GM18951 (cell line): Measurements from ENCODE around the gene TMEM128.

Experiments
- POLR2A ChIP-seq: IDR thresholded peaks from 4 replicates; pipeline ENCODE4 v1.6.1; 2011; ENCODE audit warnings: mild to moderate bottlenecking; ENCODE audit not compliant: insufficient read length, insufficient read depth; ENCODE audit errors: extremely low read depth
- in situ Hi-C: fragments of 300-500 bp; cut with MboI; formaldehyde crosslinking; loops from one replicate; pipeline ENCODE4 v1.12.0; 2022; ENCODE audit warnings: low sequenced_read_pairs, mixed read lengths, inconsistent platforms; ENCODE audit not compliant: unreplicated experiment

Gene TMEM128, protein sequence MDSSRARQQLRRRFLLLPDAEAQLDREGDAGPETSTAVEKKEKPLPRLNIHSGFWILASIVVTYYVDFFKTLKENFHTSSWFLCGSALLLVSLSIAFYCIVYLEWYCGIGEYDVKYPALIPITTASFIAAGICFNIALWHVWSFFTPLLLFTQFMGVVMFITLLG

DNA sequence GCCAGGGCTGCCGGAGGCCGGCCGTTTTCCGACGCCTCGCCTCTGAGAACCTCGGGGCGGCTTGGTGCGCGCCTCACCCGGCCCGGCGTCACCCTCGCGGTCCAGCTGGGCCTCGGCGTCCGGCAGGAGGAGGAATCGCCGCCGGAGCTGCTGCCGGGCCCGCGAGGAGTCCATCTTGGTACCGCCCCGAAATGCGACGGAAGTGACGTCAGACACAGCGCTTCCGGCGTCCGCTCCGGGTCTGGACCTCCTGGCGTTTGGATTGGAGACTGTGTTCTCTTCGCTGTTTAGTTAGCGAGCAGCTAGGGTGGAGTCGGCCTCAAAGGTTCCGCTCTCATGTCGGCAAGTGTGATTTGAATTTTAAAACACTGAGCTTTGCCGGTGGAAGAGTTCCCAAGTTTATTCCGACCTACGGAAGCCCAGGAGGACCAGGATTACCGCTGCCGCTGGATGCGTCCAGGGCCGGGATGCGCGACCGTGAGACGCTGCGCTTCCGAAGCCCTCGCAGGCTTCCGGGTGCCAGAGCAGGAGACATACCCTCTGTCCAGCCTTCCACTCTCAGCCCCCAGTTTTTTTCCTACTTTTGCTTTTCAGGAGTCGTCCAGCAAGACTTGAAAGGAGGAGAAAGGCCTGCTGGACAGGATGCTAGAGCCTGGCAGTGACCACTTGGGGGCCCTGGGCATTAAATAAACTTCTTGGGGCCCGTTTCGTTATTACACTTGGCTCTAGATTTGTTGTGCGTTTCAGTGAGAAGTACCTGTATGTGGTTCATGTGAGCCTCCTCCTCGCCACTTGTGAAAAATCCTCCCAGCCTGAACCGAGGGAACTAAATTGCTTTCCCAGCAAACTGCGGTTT lies at the start of gene TMEM128:
Gene TMEM128, minus strand, starts transcription at position 195 of the 856 bp plus-strand sequence. Its CDS starts 21 bp downstream, at position 174.
- in situ Hi-C loops, result no loop called here
- TF ChIP-seq POLR2A, result peak; percentile 94

DNA sequence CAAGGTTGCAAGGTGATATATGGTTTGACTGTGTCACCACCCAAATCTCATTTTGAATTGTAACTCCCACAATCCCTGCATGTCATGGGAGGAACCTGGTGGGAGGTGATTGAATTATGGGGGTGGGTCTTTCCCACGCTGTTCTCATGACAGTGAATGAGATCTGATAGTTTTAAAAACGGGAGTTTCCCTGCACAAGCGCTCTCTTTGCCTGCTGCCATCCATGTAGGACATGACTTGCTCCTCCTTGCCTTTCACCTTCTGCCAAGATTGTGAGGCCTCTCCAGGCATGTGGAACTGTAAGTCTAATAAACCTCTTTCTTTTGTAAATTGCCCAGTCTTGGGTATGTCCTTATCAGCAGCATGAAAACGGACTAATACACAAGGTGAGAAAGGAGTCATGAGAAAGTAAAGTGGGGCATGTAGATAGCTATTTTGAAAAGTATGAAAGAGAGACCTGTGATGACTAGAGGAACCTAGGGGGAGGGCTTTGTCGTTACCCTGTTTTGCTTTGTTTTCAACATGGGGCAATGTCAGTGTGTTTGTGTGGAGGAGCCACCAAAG lies 48.3 kb upstream of the TMEM128 start:
- in situ Hi-C loops, result no loop called here

GRCh38 chr4:4293279-4293678 lies 45.3 kb upstream of the TMEM128 start:
- no peak for TF ChIP-seq POLR2A
- in situ Hi-C loops, result no loop called here

More for the DNA sequence above, 48.3 kb upstream of the TMEM128 start:
- TF ChIP-seq POLR2A, result no peak

- TF ChIP-seq POLR2A, result peak; percentile 93
- in situ Hi-C loops, result no loop called here
These were observed 42.2 kb upstream of the TMEM128 start, which contains the start of the genes LYAR and ZBTB49 for GRCh38 chr4:4289941-4290850. TSS of gene LYAR (minus strand) at chr4:4290154. CDS start at chr4:4283742, 6,412 bp downstream. TSS of gene ZBTB49 (plus strand) at chr4:4290251. CDS start at chr4:4299946, 9,695 bp downstream.

DNA sequence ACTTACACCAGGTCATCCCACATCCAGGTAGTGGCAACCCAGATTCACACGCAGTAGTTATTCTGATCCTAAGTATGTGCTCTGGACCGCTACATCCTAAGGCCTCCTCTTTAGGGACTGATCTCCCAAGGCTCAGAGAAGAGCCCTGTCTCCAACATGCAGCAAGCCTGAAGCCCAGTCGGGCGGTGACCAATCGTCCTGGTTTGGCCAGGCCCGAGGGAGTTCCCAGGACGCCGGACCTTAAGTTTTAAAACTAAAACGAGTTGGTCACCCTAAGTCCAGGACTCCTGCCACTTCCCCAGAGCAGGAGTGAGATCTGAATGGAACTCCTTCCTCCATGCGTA lies 41.5 kb upstream of the TMEM128 start:
- no peak for TF ChIP-seq POLR2A
- in situ Hi-C loops, result no loop called here

DNA sequence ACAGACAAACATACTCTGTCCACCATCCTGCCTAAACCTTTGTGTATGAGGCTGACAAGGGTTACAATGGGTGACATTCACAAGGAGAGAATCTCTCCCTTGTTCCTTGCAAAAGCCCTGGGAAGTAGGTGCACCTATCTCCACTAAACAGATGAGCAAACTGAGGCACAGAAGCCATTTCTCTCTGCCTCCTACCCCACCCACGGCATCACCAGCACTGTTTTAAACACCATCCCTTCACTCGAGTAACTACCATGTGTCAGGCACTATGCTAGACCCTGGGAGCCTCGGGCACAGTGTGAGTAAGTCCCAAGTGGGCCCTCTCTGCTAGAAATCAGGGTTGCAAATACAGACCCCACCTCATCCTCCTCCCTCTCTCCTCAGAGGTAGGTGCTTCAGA lies 41.0 kb upstream of the TMEM128 start:
- in situ Hi-C loops, result no loop called here
- TF ChIP-seq POLR2A, result no peak

- in situ Hi-C loops, result no loop called here
- no peak for TF ChIP-seq POLR2A
These were observed 40.1 kb upstream of the TMEM128 start for GRCh38 chr4:4288098-4288497.

DNA sequence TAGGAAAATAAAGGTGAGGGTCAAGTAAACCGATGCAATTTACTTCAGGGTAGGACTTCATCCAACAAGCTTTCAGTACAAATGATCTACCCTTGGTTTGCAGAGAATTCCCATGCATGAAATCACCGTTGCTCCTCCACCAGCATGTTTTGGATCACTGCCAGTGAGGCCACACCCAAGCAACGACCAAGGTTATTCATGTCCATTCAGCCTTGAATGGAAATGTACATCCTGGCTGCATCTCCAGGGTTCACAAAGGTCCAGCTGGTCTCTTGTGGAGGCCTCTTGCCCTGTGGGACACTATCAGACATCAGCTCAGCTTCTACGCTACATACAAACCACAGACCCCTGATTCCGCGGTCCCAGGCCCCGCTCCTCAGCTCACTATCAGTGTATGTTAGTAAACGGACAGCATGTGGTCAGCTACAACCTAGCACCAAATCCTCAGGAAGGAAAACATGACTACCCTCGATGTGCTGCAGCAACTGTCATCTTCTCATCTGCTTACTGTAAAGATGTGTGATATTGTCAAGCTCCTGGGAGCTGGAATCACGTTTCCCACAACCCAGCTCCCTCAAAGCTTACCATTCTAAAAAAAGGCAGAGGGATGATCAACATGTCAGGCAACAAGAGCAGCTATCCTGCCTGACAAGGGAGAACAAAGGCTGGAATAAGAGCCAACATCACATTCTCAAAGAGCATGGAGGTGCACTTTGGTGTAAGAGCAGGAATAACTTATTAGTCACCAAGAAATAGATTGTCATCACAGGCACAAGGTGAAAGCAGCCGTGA lies 37.0 kb upstream of the TMEM128 start:
- TF ChIP-seq POLR2A, result no peak
- in situ Hi-C loops, result no loop called here

DNA sequence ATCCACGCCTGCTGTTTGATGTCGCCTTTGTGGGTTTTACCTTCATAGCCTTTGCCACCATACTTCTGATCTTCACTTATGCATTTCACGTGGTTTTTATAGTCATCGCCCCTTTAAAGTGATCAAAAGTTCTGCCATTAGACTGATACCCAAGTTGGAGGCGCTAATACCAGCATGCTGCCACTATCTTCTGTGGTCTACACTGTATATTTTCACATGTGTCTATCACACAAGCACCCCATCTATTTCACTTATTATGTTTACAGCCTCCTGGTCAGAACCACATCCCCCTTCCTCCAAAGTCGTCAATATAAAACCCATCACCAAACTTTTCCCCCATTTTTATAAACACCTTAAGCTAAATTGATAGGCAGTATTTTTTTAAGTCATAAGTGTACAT lies 33.8 kb upstream of the TMEM128 start:
- TF ChIP-seq POLR2A, result no peak
- in situ Hi-C loops, result no loop called here

GRCh38 chr4:4277531-4277930 lies 29.5 kb upstream of the TMEM128 start:
- no peak for TF ChIP-seq POLR2A
- in situ Hi-C loops, result no loop called here

- TF ChIP-seq POLR2A, result no peak
These were observed 26.2 kb upstream of the TMEM128 start for GRCh38 chr4:4274226-4274625.

DNA sequence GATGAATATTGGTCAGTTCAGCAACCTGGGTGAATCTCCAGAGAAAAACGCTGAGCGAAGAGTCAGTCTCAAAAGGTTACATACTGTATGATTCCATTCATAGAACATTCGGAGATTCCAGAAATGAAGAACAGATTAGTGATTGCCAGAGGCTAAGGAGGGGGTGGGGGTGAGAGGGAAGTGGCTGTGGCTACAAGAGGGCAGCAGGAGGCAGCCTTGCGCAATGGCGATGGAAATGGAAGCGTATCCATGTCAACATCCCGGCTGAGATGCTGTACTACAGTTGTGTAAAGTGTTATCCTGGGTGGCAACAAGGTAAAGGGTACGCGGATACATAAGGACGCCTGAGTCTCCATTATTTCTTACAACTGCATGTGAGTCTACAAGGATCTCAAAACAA lies 23.9 kb upstream of the TMEM128 start:
- in situ Hi-C loops, result no loop called here

More at GRCh38 chr4:4274226-4274625, 26.2 kb upstream of the TMEM128 start:
- in situ Hi-C loops, result no loop called here

More for the DNA sequence above, 23.9 kb upstream of the TMEM128 start:
- no peak for TF ChIP-seq POLR2A
